ENCODE measurements around the gene SETDB2.

Gene SETDB2

DNA sequence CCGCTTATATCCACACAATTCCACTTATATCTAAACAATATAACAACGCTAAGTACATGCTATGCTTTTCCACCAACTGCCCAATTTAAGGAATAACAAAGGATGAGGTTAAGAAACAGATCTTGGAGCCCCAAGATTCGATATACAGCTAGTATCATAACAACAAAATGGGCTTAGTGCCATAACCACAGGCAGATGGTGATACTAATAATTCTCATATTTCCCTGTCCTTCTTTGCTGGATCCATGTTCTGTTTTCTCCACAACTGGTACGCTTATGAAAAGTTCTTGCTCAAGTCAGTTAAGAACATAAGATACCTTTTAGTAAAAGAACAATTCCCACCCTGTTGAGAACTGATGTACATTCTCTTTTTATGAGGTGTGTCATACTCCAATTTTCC is 34.1 kb upstream of the SETDB2 start:
- Histone ChIP-seq H3K4me3 (ENCODE audit: low read length) (no peak overlapping the region), H3K27me3 (ENCODE audit: insufficient read depth, low read length) (peaks cover 70% of the 10 kb centered on the region), H3K9ac (ENCODE audit: low read depth, low read length) (no peak overlapping the region), H3K36me3 (ENCODE audit: insufficient read depth, low read depth, low read length) (no peaks in the 10 kb centered on the region), H3K4me1 (ENCODE audit: insufficient read depth, low read length) (peaks cover 10% of the 10 kb centered on the region; the same call in 1 of the 2 replicates), H3K27ac (ENCODE audit: low read length) (no peak overlapping the region), H3K9me3 (ENCODE audit: insufficient read depth, low read depth, low read length) (no peaks in the 10 kb centered on the region)

DNA sequence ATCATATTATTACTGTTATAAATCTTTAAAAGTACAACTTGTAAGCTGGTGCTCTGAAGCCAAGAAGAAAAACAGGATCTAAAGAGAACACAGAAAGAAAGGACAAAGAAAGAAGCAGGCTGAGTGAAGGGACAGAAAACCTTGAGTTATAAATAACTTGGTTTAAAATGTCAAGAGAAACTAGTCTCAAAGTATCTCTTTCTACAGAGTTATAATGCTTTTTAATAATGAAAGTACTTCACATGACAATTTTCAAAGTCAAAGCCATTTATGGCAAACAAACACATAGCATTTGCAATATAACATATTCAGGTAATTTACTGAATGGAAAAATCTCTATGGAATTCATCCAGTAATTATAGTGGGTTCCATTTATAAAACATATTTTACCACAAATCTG is 33.6 kb upstream of the SETDB2 start:
- Histone ChIP-seq H3K4me3 (ENCODE audit: low read length) (no peak overlapping the region), H3K36me3 (ENCODE audit: insufficient read depth, low read depth, low read length) (no peaks in the 10 kb centered on the region), H3K9me3 (ENCODE audit: insufficient read depth, low read depth, low read length) (no peaks in the 10 kb centered on the region), H3K27ac (ENCODE audit: low read length) (no peak overlapping the region), H3K27me3 (ENCODE audit: insufficient read depth, low read length) (peaks cover 70% of the 10 kb centered on the region), H3K9ac (ENCODE audit: low read depth, low read length) (no peak overlapping the region), H3K4me1 (ENCODE audit: insufficient read depth, low read length) (peaks cover 10% of the 10 kb centered on the region; the same call in 1 of the 2 replicates)

DNA sequence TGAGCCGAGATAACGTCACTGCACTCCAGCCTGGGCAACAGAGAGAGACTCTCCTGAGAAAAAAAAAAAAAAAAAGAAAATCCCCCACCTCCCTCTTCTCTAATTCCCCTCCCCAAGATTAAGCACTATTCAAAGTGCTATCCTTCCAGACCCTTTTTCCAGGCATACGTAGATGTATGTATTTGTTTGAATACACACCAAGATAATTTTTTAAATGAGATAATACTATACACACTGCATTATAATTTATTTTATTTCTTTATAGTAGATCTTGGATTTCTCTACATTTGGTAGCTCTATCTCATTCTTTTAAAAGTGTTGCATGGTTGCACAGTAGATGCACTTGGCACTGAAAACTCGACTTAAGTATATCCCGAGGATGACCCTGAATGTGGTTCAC is 32.7 kb upstream of the SETDB2 start:
- Histone ChIP-seq H3K4me3 (ENCODE audit: low read length) (no peak overlapping the region), H3K36me3 (ENCODE audit: insufficient read depth, low read depth, low read length) (no peaks in the 10 kb centered on the region), H3K9me3 (ENCODE audit: insufficient read depth, low read depth, low read length) (no peaks in the 10 kb centered on the region), H3K9ac (ENCODE audit: low read depth, low read length) (no peak overlapping the region), H3K4me1 (ENCODE audit: insufficient read depth, low read length) (peaks cover 10% of the 10 kb centered on the region; the same call in 1 of the 2 replicates), H3K27ac (ENCODE audit: low read length) (no peak overlapping the region), H3K27me3 (ENCODE audit: insufficient read depth, low read length) (peaks cover 77% of the 10 kb centered on the region)

DNA sequence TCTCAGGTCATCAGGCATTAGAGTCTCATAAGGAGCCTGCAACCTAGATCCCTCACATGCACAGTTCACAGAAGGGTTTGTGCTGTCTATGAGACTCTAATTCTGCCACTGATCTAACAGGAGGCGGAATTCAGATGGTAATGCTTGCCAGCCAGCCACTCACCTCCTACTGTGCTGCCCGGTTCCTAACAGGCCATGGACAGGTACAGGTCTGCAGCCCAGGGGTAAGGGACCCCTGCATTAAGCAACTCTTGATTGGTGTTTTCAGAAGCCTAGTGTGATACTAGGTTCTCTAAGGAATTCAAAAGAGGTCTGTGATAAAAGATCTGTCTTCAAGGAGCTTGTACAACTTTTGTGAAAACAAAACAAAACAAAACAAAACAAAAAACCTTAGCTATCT is 31.3 kb upstream of the SETDB2 start:
- Histone ChIP-seq H3K9me3 (ENCODE audit: insufficient read depth, low read depth, low read length) (no peaks in the 10 kb centered on the region), H3K4me3 (ENCODE audit: low read length) (no peak overlapping the region), H3K9ac (ENCODE audit: low read depth, low read length) (no peak overlapping the region), H3K4me1 (ENCODE audit: insufficient read depth, low read length) (peaks cover 10% of the 10 kb centered on the region; the same call in 1 of the 2 replicates), H3K36me3 (ENCODE audit: insufficient read depth, low read depth, low read length) (no peaks in the 10 kb centered on the region), H3K27me3 (ENCODE audit: insufficient read depth, low read length) (peaks cover 83% of the 10 kb centered on the region), H3K27ac (ENCODE audit: low read length) (no peak overlapping the region)

DNA sequence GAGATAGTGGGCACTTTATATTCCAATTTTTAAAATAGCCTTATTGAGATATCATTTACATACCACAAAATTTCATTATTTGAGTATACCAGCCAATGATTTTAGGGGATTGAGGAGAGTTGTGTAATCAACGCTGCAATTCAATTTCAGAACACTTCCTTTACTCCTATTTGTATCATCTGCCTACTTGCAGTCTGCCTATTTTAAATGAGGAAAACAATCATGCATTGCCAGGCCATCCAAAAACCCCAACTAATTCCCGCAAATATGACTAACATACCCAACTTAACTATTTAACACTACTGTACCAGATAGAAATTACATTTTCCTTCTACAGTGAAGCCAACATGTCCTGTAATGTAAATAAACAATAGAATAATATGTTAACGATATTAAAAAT is 26.9 kb upstream of the SETDB2 start:
- Histone ChIP-seq H3K36me3 (ENCODE audit: insufficient read depth, low read depth, low read length) (no peaks in the 10 kb centered on the region), H3K9ac (ENCODE audit: low read depth, low read length) (no peak overlapping the region), H3K9me3 (ENCODE audit: insufficient read depth, low read depth, low read length) (no peaks in the 10 kb centered on the region), H3K4me3 (ENCODE audit: low read length) (no peak overlapping the region), H3K27ac (ENCODE audit: low read length) (no peak overlapping the region), H3K27me3 (ENCODE audit: insufficient read depth, low read length) (peaks cover 39% of the 10 kb centered on the region), H3K4me1 (ENCODE audit: insufficient read depth, low read length) (peaks cover 10% of the 10 kb centered on the region; the same call in 1 of the 2 replicates)

DNA sequence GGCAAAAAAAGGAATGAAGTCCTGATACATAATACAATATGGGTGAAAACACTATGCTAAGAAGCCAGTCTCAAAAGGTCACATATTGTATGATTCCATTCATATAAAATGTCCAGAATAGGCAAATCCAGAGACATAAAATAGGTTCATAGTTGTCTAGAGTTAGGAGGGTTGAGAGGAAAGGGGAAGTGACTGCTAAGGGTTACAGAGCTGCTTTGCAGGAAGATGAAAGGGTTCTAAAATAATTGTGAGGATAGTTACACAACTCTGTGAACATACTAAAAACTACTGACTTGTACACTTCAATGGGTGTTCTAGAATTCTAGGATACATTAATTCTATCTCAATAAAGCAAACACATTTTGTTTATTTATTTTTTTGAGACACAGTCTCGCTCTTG is 25.9 kb upstream of the SETDB2 start:
- Histone ChIP-seq H3K27me3 (ENCODE audit: insufficient read depth, low read length) (peaks cover 28% of the 10 kb centered on the region), H3K27ac (ENCODE audit: low read length) (no peak overlapping the region), H3K4me1 (ENCODE audit: insufficient read depth, low read length) (peaks cover 6% of the 10 kb centered on the region; the same call in 1 of the 2 replicates), H3K9ac (ENCODE audit: low read depth, low read length) (no peak overlapping the region), H3K36me3 (ENCODE audit: insufficient read depth, low read depth, low read length) (no peaks in the 10 kb centered on the region), H3K4me3 (ENCODE audit: low read length) (no peak overlapping the region), H3K9me3 (ENCODE audit: insufficient read depth, low read depth, low read length) (no peaks in the 10 kb centered on the region)

DNA sequence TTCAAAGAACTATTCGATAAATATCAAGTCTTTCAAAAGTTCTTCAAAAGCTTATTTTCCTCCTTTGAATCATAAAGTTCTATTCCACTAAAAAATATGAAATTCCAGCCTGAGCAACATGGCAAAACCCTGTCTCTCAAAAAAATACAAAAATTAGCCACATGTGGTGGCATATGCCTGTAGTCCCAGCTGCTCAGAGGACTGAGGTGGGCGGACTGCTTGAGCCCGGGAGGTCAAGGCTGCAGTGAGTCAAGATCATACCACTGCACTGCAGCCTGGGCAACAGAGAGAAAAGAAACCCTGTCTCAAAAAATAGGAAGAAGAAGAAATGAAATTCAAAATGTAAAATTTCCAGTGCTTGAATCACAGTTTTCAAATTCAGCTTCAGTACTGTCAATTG is 24.8 kb upstream of the SETDB2 start:
- H3K4me3 ChIP-seq (ENCODE audit: low read length): no peak overlapping the region

DNA sequence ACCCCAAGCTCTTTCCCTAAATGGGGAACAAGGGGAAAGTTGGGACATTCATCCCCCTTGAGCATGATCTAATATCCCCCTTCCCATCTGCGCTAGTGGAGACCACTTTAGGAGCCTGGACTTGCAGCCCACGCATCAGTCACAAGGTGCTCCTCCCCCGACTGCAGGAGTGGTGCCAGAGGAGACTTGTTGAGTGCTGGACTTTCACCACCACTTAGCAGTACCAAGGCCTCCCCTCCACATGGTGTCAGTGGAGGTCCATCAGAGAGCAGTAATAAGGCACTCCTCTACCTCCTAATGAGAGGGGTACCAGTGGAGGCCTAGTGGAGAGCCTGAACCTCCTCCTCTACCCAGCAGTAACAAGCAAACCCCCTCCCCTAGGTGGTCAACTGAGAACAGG is 22.7 kb upstream of the SETDB2 start:
- Histone ChIP-seq H3K4me3 (ENCODE audit: low read length) (no peak overlapping the region), H3K9ac (ENCODE audit: low read depth, low read length) (no peak overlapping the region), H3K27me3 (ENCODE audit: insufficient read depth, low read length) (peaks cover 6% of the 10 kb centered on the region; the same call in 1 of the 2 replicates), H3K27ac (ENCODE audit: low read length) (no peak overlapping the region), H3K4me1 (ENCODE audit: insufficient read depth, low read length) (no peaks in the 10 kb centered on the region), H3K9me3 (ENCODE audit: insufficient read depth, low read depth, low read length) (no peaks in the 10 kb centered on the region), H3K36me3 (ENCODE audit: insufficient read depth, low read depth, low read length) (no peaks in the 10 kb centered on the region)

More for the DNA sequence above, 24.8 kb upstream of the SETDB2 start:
- Histone ChIP-seq H3K36me3 (ENCODE audit: insufficient read depth, low read depth, low read length) (no peaks in the 10 kb centered on the region), H3K27ac (ENCODE audit: low read length) (no peak overlapping the region), H3K4me1 (ENCODE audit: insufficient read depth, low read length) (no peaks in the 10 kb centered on the region; the same call in 1 of the 2 replicates), H3K9ac (ENCODE audit: low read depth, low read length) (no peak overlapping the region), H3K27me3 (ENCODE audit: insufficient read depth, low read length) (peaks cover 18% of the 10 kb centered on the region; the same call in 1 of the 2 replicates), H3K9me3 (ENCODE audit: insufficient read depth, low read depth, low read length) (no peaks in the 10 kb centered on the region)

DNA sequence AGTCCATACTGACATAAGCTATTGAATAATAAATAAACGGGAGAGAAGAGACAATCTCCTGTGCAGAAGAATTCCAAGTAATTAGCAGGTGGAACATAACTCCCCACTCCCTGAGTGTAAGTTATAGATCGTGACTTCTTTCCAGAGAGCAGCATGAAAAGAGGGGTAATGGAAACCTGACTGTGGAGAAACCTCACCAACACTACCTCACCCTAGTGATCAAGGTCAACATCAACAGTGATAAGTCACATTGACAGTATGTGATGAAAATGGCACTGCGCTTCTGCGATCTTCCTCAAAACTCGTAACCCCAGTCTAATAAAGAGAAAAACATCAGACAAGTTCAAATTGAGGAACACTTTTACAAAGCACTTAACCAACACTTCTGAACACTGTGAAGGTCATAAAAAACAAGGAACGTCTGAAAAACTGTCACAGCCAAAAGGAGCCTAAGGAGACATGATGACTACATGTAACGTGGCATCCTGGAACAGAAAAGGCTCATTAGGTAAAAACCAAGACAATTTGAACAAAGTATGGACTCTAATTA is 20.0 kb upstream of the SETDB2 start:
- Histone ChIP-seq H3K9ac (ENCODE audit: low read depth, low read length) (no peak overlapping the region), H3K4me3 (ENCODE audit: low read length) (no peak overlapping the region), H3K4me1 (ENCODE audit: insufficient read depth, low read length) (no peaks in the 10 kb centered on the region), H3K9me3 (ENCODE audit: insufficient read depth, low read depth, low read length) (no peaks in the 10 kb centered on the region), H3K27ac (ENCODE audit: low read length) (no peak overlapping the region), H3K27me3 (ENCODE audit: insufficient read depth, low read length) (no peaks in the 10 kb centered on the region), H3K36me3 (ENCODE audit: insufficient read depth, low read depth, low read length) (no peaks in the 10 kb centered on the region)

DNA sequence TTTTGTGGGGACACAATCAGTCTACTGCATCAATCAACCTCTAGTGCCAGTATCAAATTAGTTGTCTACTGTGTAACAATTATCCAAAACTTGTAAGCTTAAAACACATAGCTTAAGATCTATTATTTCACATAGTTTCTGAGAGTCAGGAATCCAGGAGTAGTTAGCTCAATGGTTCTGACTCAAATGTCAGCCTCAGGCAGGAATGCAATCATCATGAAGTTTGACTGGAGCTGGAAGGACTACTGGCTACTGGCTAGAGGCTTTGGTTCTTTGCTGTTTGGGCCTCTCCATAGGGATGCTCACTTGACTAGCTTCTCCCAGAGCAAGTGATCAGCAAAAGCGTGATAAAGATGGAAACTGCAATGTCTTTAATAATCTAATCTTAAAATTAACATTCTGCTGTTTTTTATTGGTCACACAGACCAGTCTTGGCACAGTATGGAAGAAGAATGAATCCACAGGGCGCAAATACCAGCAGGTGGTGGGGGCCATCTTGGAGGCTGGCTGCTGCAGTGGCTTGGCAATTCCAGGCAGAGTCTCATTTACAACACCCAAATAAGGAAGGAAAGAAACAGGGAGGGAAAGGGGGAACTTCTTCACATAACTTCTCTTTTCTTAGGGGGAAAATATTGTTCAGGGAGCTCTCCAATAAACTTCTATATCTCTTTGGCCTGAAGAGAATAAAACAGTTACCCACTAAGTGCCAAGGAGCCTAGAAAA is 15.9 kb upstream of the SETDB2 start:
- no peaks in the 10 kb centered on the region for H3K27me3 ChIP-seq (ENCODE audit: insufficient read depth, low read length)
- no peak overlapping the region for H3K9ac ChIP-seq (ENCODE audit: low read depth, low read length)
- no peaks in the 10 kb centered on the region for H3K4me1 ChIP-seq (ENCODE audit: insufficient read depth, low read length)
- H3K36me3 ChIP-seq (ENCODE audit: insufficient read depth, low read depth, low read length): no peaks in the 10 kb centered on the region
- H3K4me3 ChIP-seq (ENCODE audit: low read length): no peak overlapping the region
- no peak overlapping the region for H3K27ac ChIP-seq (ENCODE audit: low read length)
- no peaks in the 10 kb centered on the region for H3K9me3 ChIP-seq (ENCODE audit: insufficient read depth, low read depth, low read length)

DNA sequence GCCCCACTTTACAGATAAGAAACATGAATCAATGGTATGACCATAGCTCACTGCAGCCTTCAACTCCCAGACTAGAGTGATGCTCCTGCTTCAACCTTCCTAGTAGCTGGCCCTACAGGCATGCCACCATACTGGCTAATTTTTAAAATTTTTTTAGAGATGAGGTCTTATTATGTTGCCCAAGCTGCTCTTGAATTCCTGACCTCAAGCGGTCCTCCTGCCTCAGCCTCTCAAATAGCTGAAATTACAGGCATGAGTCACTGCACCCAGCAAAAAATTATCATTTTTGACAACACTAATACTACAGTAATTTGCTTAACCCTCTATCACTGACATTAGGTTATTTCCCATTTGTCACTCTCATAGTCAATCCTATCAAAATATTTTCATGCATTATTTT is 15.0 kb upstream of the SETDB2 start:
- H3K27me3 ChIP-seq (ENCODE audit: insufficient read depth, low read length): no peaks in the 10 kb centered on the region
- no peaks in the 10 kb centered on the region for H3K4me1 ChIP-seq (ENCODE audit: insufficient read depth, low read length)
- no peak overlapping the region for H3K27ac ChIP-seq (ENCODE audit: low read length)
- no peaks in the 10 kb centered on the region for H3K36me3 ChIP-seq (ENCODE audit: insufficient read depth, low read depth, low read length)
- no peak overlapping the region for H3K9ac ChIP-seq (ENCODE audit: low read depth, low read length)
- no peak overlapping the region for H3K4me3 ChIP-seq (ENCODE audit: low read length)
- H3K9me3 ChIP-seq (ENCODE audit: insufficient read depth, low read depth, low read length): no peaks in the 10 kb centered on the region

DNA sequence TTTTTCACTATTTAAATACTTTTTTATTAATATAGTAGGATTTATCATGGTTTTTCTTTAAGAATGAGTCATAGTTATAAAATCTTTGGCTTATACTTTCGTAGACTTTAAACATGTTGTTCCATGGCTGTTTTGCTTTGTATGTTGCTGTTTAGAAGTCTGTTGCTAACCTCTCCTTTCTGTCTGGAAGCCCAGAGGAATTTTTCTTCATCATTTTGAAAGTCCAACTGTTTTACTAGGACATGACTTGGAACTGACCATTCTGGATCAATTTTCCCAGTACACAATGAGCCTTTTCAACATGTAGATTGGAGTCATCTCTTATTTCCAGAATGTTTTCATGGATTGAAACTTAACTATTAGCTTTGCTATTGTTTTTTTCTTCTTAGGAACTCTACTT is 8.1 kb upstream of the SETDB2 start:
- no peaks in the 10 kb centered on the region for H3K9me3 ChIP-seq (ENCODE audit: insufficient read depth, low read depth, low read length)
- H3K4me1 ChIP-seq (ENCODE audit: insufficient read depth, low read length): no peaks in the 10 kb centered on the region
- no peak overlapping the region for H3K4me3 ChIP-seq (ENCODE audit: low read length)
- H3K36me3 ChIP-seq (ENCODE audit: insufficient read depth, low read depth, low read length): no peaks in the 10 kb centered on the region
- no peak overlapping the region for H3K9ac ChIP-seq (ENCODE audit: low read depth, low read length)
- no peak overlapping the region for H3K27ac ChIP-seq (ENCODE audit: low read length)
- H3K27me3 ChIP-seq (ENCODE audit: insufficient read depth, low read length): no peaks in the 10 kb centered on the region
